Measurements from ENCODE around the gene PCP4. TPM values are rescaled to one million over a fixed set of nuclear protein-coding genes. Genes with fewer than 3 reads are reported as not detected.

PCP4 gene
- polyA plus RNA-seq, 1 donor (not counting 4 experiments of a cell fraction or from before 2014, with no cell fraction given): not detected

DNA sequence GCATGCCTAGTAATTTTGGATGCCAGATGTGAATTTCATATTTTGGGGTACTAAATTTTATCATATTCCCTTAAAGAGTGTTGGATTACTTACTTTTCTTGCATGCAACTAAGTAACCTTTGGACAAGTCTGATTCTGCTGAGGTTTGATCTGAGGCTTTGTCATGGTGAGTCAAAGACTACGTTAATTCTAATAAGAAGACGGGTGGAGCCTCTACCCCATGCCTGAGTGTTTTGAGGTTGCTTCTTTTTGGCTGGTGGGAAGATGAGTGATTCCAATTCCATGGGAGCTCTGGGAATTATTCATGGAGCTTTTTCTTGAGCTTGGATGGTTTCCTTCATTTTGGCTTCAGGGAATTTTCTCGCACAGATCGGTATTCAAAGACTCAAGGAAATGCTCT is 11.6 kb upstream of the PCP4 start:
- no peak for DNase-seq (ENCODE audit: low read depth, low spot score)
- no peaks in the 10 kb centered on the region for H4K20me1 ChIP-seq (ENCODE audit: control insufficient read depth, extremely low read depth, insufficient read depth, low read length)

GRCh38 chr21:39860600-39860999 is 6.6 kb upstream of the PCP4 start:
- Histone ChIP-seq H3K4me2 (ENCODE audit: control insufficient read depth, extremely low read depth, insufficient read depth, low read depth, low read length) (no peak overlapping the region), H4K20me1 (ENCODE audit: control insufficient read depth, extremely low read depth, insufficient read depth, low read length) (no peaks in the 10 kb centered on the region), H3K9ac (ENCODE audit: control insufficient read depth, extremely low read depth, insufficient read depth, low read length) (no peak overlapping the region), H3K27me3 (ENCODE audit: control insufficient read depth, extremely low read depth, insufficient read depth, low read length) (no peaks in the 10 kb centered on the region), H3K9me1 (ENCODE audit: control insufficient read depth, extremely low read depth, insufficient read depth, low read length) (no peaks in the 10 kb centered on the region), H2AFZ (ENCODE audit: control insufficient read depth, low read length) (no peak overlapping the region), H3K79me2 (ENCODE audit: control insufficient read depth, insufficient read depth, low read length) (no peaks in the 10 kb centered on the region), H3K36me3 (ENCODE audit: control insufficient read depth in 2 of 2, extremely low read depth in 1 of 2, insufficient read depth in 2 of 2, low read length in 2 of 2) (no peaks in the 10 kb centered on the region), H3K4me1 (ENCODE audit: control insufficient read depth, extremely low read depth, insufficient read depth, low read length) (no peaks in the 10 kb centered on the region), H3K4me3 (ENCODE audit: control insufficient read depth in 2 of 3, extremely low read depth in 1 of 3, insufficient read depth in 2 of 3, low read depth in 1 of 3, low read length in 3 of 3) (no peak overlapping the region), H3K27ac (ENCODE audit: control insufficient read depth, insufficient read depth, low read length) (no peak overlapping the region), H3K9me3 (ENCODE audit: control insufficient read depth, low read depth, low read length) (peaks cover 6% of the 10 kb centered on the region)
- no peak for FAIRE-seq
- DNase-seq (ENCODE audit: low read depth, low spot score): no peak
- TF ChIP-seq, protein P1, sequence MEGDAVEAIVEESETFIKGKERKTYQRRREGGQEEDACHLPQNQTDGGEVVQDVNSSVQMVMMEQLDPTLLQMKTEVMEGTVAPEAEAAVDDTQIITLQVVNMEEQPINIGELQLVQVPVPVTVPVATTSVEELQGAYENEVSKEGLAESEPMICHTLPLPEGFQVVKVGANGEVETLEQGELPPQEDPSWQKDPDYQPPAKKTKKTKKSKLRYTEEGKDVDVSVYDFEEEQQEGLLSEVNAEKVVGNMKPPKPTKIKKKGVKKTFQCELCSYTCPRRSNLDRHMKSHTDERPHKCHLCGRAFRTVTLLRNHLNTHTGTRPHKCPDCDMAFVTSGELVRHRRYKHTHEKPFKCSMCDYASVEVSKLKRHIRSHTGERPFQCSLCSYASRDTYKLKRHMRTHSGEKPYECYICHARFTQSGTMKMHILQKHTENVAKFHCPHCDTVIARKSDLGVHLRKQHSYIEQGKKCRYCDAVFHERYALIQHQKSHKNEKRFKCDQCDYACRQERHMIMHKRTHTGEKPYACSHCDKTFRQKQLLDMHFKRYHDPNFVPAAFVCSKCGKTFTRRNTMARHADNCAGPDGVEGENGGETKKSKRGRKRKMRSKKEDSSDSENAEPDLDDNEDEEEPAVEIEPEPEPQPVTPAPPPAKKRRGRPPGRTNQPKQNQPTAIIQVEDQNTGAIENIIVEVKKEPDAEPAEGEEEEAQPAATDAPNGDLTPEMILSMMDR (optimal IDR thresholded peaks at IDR 0.05 in 1 of 3, IDR thresholded peaks at IDR 0.05 in 1 of 3, conservative IDR thresholded peaks at IDR 0.05 in 1 of 3; ENCODE audit: extremely low read depth in 1 of 3, insufficient read depth in 2 of 3, low read length in 3 of 3): no peak
- TF ChIP-seq EZH2 (IDR thresholded peaks at IDR 0.05; ENCODE audit: low read length): no peak
- dilution Hi-C loops (cut with MboI; ENCODE audit: extremely low pct_ligation_motif_present, low sequenced_read_pairs): no loop called here

More for the DNA sequence above, 11.6 kb upstream of the PCP4 start:
- H3K27ac ChIP-seq (ENCODE audit: control insufficient read depth, insufficient read depth, low read length): no peak overlapping the region
- H3K4me2 ChIP-seq (ENCODE audit: control insufficient read depth, extremely low read depth, insufficient read depth, low read depth, low read length): no peak overlapping the region
- no peak overlapping the region for H3K4me3 ChIP-seq (ENCODE audit: control insufficient read depth in 2 of 3, extremely low read depth in 1 of 3, insufficient read depth in 2 of 3, low read depth in 1 of 3, low read length in 3 of 3)
- dilution Hi-C loops (cut with MboI; ENCODE audit: extremely low pct_ligation_motif_present, low sequenced_read_pairs): no loop called here
- H3K79me2 ChIP-seq (ENCODE audit: control insufficient read depth, insufficient read depth, low read length): no peaks in the 10 kb centered on the region
- no peak overlapping the region for H2AFZ ChIP-seq (ENCODE audit: control insufficient read depth, low read length)
- H3K9me1 ChIP-seq (ENCODE audit: control insufficient read depth, extremely low read depth, insufficient read depth, low read length): no peaks in the 10 kb centered on the region
- no peak for FAIRE-seq
- no peaks in the 10 kb centered on the region for H3K4me1 ChIP-seq (ENCODE audit: control insufficient read depth, extremely low read depth, insufficient read depth, low read length)
- H3K36me3 ChIP-seq (ENCODE audit: control insufficient read depth in 2 of 2, extremely low read depth in 1 of 2, insufficient read depth in 2 of 2, low read length in 2 of 2): no peaks in the 10 kb centered on the region
- H3K9me3 ChIP-seq (ENCODE audit: control insufficient read depth, low read depth, low read length): peaks cover 4% of the 10 kb centered on the region
- TF ChIP-seq EZH2 (IDR thresholded peaks at IDR 0.05; ENCODE audit: low read length): no peak
- TF ChIP-seq, protein P1 (optimal IDR thresholded peaks at IDR 0.05 in 1 of 3, IDR thresholded peaks at IDR 0.05 in 1 of 3, conservative IDR thresholded peaks at IDR 0.05 in 1 of 3; ENCODE audit: extremely low read depth in 1 of 3, insufficient read depth in 2 of 3, low read length in 3 of 3): no peak
- no peaks in the 10 kb centered on the region for H3K27me3 ChIP-seq (ENCODE audit: control insufficient read depth, extremely low read depth, insufficient read depth, low read length)
- no peak overlapping the region for H3K9ac ChIP-seq (ENCODE audit: control insufficient read depth, extremely low read depth, insufficient read depth, low read length)

All from keratinocyte (primary cell).